ENCODE results near the gene CELF4.

Gene CELF4

DNA sequence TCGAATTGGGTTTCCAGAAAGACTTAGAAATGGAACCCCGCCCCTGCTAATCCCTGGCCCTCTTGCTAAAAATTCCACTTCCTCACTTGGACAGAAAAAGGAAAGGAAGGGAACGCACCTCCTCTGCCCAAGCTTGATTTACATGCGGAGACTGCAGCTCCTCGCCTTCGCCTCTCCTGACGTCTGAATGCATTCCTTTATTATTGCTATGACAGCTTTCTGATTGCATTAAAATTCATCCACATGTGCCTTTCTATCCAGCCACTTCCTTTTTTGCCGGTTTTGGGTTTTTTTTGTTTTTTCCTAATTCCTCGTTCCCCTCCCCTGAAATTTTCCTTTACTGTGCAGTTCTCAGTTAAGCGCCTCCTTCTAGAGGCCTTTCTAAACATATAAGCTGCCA lies 287.8 kb downstream of the CELF4 start:
- Histone ChIP-seq H3K23ac (ENCODE audit: low read length) (no peak overlapping the region), H3K4me3 (ENCODE audit: low read length) (no peak overlapping the region), H3K36me3 (ENCODE audit: control insufficient read depth, insufficient read depth, low read length) (no peaks in the 10 kb centered on the region), H3K4me1 (ENCODE audit: control insufficient read depth, low read depth, low read length) (no peaks in the 10 kb centered on the region), H2AK5ac (ENCODE audit: low read length) (no peak overlapping the region), H3K18ac (ENCODE audit: low read length) (no peak overlapping the region), H4K8ac (ENCODE audit: low read depth, low read length) (no peak overlapping the region), H2BK120ac (ENCODE audit: low read depth, low read length) (no peak overlapping the region), H3K9ac (ENCODE audit: low read length) (no peak overlapping the region), H3K79me1 (ENCODE audit: low read length) (no peaks in the 10 kb centered on the region), H3K27me3 (ENCODE audit: insufficient read depth, low read length, poor library complexity) (no peaks in the 10 kb centered on the region), H3K4me2 (ENCODE audit: low read length) (no peak overlapping the region), H3K27ac (ENCODE audit: low read depth, low read length) (no peak overlapping the region), H2BK15ac (replicated peaks; ENCODE audit: low read depth) (no peak overlapping the region), H4K5ac (ENCODE audit: low read length) (no peak overlapping the region), H3K79me2 (ENCODE audit: control insufficient read depth, insufficient read depth, low read length) (no peaks in the 10 kb centered on the region), H2BK5ac (ENCODE audit: low read length) (no peak overlapping the region), H3K56ac (ENCODE audit: low read length) (no peak overlapping the region), H3K4ac (ENCODE audit: low read depth, low read length) (no peak overlapping the region)
- no CpG with 5 or more reads among the region's 10 CpGs for WGBS (ENCODE audit: extremely low coverage, insufficient coverage, low lambda C conversion rate)
- no peak for DNase-seq

- H2BK5ac ChIP-seq (ENCODE audit: low read length) = no peak overlapping the region
- WGBS (ENCODE audit: extremely low coverage, insufficient coverage, low lambda C conversion rate) = no CpG with 5 or more reads among the region's 10 CpGs
- no peaks in the 10 kb centered on the region for H3K36me3 ChIP-seq (ENCODE audit: control insufficient read depth, insufficient read depth, low read length)
- no peaks in the 10 kb centered on the region for H3K79me2 ChIP-seq (ENCODE audit: control insufficient read depth, insufficient read depth, low read length)
- no peak overlapping the region for H3K4me3 ChIP-seq (ENCODE audit: low read length)
- no peak overlapping the region for H3K23ac ChIP-seq (ENCODE audit: low read length)
- no peak overlapping the region for H2AK5ac ChIP-seq (ENCODE audit: low read length)
- H3K18ac ChIP-seq (ENCODE audit: low read length) = no peak overlapping the region
- H3K27me3 ChIP-seq (ENCODE audit: insufficient read depth, low read length, poor library complexity) = no peaks in the 10 kb centered on the region
- H4K5ac ChIP-seq (ENCODE audit: low read length) = no peak overlapping the region
- H3K27ac ChIP-seq (ENCODE audit: low read depth, low read length) = no peak overlapping the region
- H4K8ac ChIP-seq (ENCODE audit: low read depth, low read length) = no peak overlapping the region
- H3K56ac ChIP-seq (ENCODE audit: low read length) = no peak overlapping the region
- no peak overlapping the region for H3K9ac ChIP-seq (ENCODE audit: low read length)
- no peak overlapping the region for H2BK15ac ChIP-seq (replicated peaks; ENCODE audit: low read depth)
- H3K4ac ChIP-seq (ENCODE audit: low read depth, low read length) = no peak overlapping the region
- DNase-seq = no peak
- H3K4me1 ChIP-seq (ENCODE audit: control insufficient read depth, low read depth, low read length) = no peaks in the 10 kb centered on the region
- no peaks in the 10 kb centered on the region for H3K79me1 ChIP-seq (ENCODE audit: low read length)
- H3K4me2 ChIP-seq (ENCODE audit: low read length) = no peak overlapping the region
- H2BK120ac ChIP-seq (ENCODE audit: low read depth, low read length) = no peak overlapping the region
Observed at GRCh38 chr18:37276111-37276890, 289.3 kb downstream of the CELF4 start.

- H3K27me3 ChIP-seq (ENCODE audit: insufficient read depth, low read length, poor library complexity) = no peaks in the 10 kb centered on the region
- no peak overlapping the region for H2BK120ac ChIP-seq (ENCODE audit: low read depth, low read length)
- H4K8ac ChIP-seq (ENCODE audit: low read depth, low read length) = no peak overlapping the region
- no peak overlapping the region for H3K4me3 ChIP-seq (ENCODE audit: low read length)
- H3K36me3 ChIP-seq (ENCODE audit: control insufficient read depth, insufficient read depth, low read length) = no peaks in the 10 kb centered on the region
- H4K5ac ChIP-seq (ENCODE audit: low read length) = no peak overlapping the region
- H3K4me2 ChIP-seq (ENCODE audit: low read length) = no peak overlapping the region
- no peak for DNase-seq
- no peak overlapping the region for H2AK5ac ChIP-seq (ENCODE audit: low read length)
- no peaks in the 10 kb centered on the region for H3K4me1 ChIP-seq (ENCODE audit: control insufficient read depth, low read depth, low read length)
- no peak overlapping the region for H2BK5ac ChIP-seq (ENCODE audit: low read length)
- H3K9ac ChIP-seq (ENCODE audit: low read length) = no peak overlapping the region
- no peak overlapping the region for H3K18ac ChIP-seq (ENCODE audit: low read length)
- no peaks in the 10 kb centered on the region for H3K79me2 ChIP-seq (ENCODE audit: control insufficient read depth, insufficient read depth, low read length)
- WGBS (ENCODE audit: extremely low coverage, insufficient coverage, low lambda C conversion rate) = no CpG with 5 or more reads among the region's 32 CpGs
- no peak overlapping the region for H3K27ac ChIP-seq (ENCODE audit: low read depth, low read length)
- no peak overlapping the region for H3K56ac ChIP-seq (ENCODE audit: low read length)
- no peak overlapping the region for H3K4ac ChIP-seq (ENCODE audit: low read depth, low read length)
- H3K79me1 ChIP-seq (ENCODE audit: low read length) = no peaks in the 10 kb centered on the region
- H2BK15ac ChIP-seq (replicated peaks; ENCODE audit: low read depth) = no peak overlapping the region
- no peak overlapping the region for H3K23ac ChIP-seq (ENCODE audit: low read length)
Observed at GRCh38 chr18:37275237-37275741, 290.3 kb downstream of the CELF4 start.

- H3K27me3 ChIP-seq (ENCODE audit: insufficient read depth, low read length, poor library complexity) = no peaks in the 10 kb centered on the region
- H3K79me2 ChIP-seq (ENCODE audit: control insufficient read depth, insufficient read depth, low read length) = no peaks in the 10 kb centered on the region
- H2AK5ac ChIP-seq (ENCODE audit: low read length) = no peak overlapping the region
- no peak overlapping the region for H3K18ac ChIP-seq (ENCODE audit: low read length)
- no peak overlapping the region for H2BK5ac ChIP-seq (ENCODE audit: low read length)
- H3K36me3 ChIP-seq (ENCODE audit: control insufficient read depth, insufficient read depth, low read length) = no peaks in the 10 kb centered on the region
- H3K4me2 ChIP-seq (ENCODE audit: low read length) = no peak overlapping the region
- H2BK15ac ChIP-seq (replicated peaks; ENCODE audit: low read depth) = no peak overlapping the region
- H2BK120ac ChIP-seq (ENCODE audit: low read depth, low read length) = no peak overlapping the region
- H3K4ac ChIP-seq (ENCODE audit: low read depth, low read length) = no peak overlapping the region
- no peak for DNase-seq
- WGBS (ENCODE audit: extremely low coverage, insufficient coverage, low lambda C conversion rate) = no CpG with 5 or more reads among the region's 82 CpGs
- H3K27ac ChIP-seq (ENCODE audit: low read depth, low read length) = no peak overlapping the region
- no peak overlapping the region for H4K5ac ChIP-seq (ENCODE audit: low read length)
- no peak overlapping the region for H4K8ac ChIP-seq (ENCODE audit: low read depth, low read length)
- H3K9ac ChIP-seq (ENCODE audit: low read length) = no peak overlapping the region
- no peak overlapping the region for H3K23ac ChIP-seq (ENCODE audit: low read length)
- H3K4me1 ChIP-seq (ENCODE audit: control insufficient read depth, low read depth, low read length) = no peaks in the 10 kb centered on the region
- H3K56ac ChIP-seq (ENCODE audit: low read length) = no peak overlapping the region
- no peaks in the 10 kb centered on the region for H3K79me1 ChIP-seq (ENCODE audit: low read length)
- H3K4me3 ChIP-seq (ENCODE audit: low read length) = no peak overlapping the region
Observed at GRCh38 chr18:37274309-37275236, 291.0 kb downstream of the CELF4 start.

DNA sequence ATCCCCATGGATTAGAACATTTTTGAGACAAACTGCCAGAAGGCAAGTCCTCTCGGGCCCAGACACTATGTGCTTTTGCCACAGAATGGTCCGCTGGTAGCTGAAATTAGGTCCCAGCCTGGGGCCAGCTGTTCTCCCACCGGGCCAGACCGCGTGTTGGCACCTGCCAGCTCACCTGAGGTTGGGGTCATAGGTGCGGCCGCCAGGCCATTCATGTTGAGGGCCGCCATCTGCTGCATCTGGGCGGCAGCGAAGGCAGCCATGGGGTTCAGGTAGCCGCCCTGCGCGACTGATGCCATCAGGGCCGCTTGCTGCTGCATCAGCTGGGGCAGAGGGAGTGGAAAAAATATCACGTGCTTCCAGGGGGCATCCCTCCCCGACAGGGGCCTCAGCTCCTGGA lies 292.8 kb downstream of the CELF4 start:
- Histone ChIP-seq H2BK5ac (ENCODE audit: low read length) (no peak overlapping the region), H3K79me1 (ENCODE audit: low read length) (no peaks in the 10 kb centered on the region), H3K4me1 (ENCODE audit: control insufficient read depth, low read depth, low read length) (no peaks in the 10 kb centered on the region), H2BK15ac (replicated peaks; ENCODE audit: low read depth) (no peak overlapping the region), H3K4me3 (ENCODE audit: low read length) (no peak overlapping the region), H3K9ac (ENCODE audit: low read length) (no peak overlapping the region), H3K4ac (ENCODE audit: low read depth, low read length) (no peak overlapping the region), H3K4me2 (ENCODE audit: low read length) (no peak overlapping the region), H2BK120ac (ENCODE audit: low read depth, low read length) (no peak overlapping the region), H3K27ac (ENCODE audit: low read depth, low read length) (no peak overlapping the region), H3K27me3 (ENCODE audit: insufficient read depth, low read length, poor library complexity) (no peaks in the 10 kb centered on the region), H4K8ac (ENCODE audit: low read depth, low read length) (no peak overlapping the region), H2AK5ac (ENCODE audit: low read length) (no peak overlapping the region), H3K79me2 (ENCODE audit: control insufficient read depth, insufficient read depth, low read length) (no peaks in the 10 kb centered on the region), H3K36me3 (ENCODE audit: control insufficient read depth, insufficient read depth, low read length) (no peaks in the 10 kb centered on the region), H3K56ac (ENCODE audit: low read length) (no peak overlapping the region), H3K23ac (ENCODE audit: low read length) (no peak overlapping the region), H4K5ac (ENCODE audit: low read length) (no peak overlapping the region), H3K18ac (ENCODE audit: low read length) (no peak overlapping the region)
- DNase-seq = no peak
- WGBS (ENCODE audit: extremely low coverage, insufficient coverage, low lambda C conversion rate) = no CpG with 5 or more reads among the region's 16 CpGs
